Measurements from ENCODE around the gene ZMIZ1.

The ZMIZ1 gene

DNA sequence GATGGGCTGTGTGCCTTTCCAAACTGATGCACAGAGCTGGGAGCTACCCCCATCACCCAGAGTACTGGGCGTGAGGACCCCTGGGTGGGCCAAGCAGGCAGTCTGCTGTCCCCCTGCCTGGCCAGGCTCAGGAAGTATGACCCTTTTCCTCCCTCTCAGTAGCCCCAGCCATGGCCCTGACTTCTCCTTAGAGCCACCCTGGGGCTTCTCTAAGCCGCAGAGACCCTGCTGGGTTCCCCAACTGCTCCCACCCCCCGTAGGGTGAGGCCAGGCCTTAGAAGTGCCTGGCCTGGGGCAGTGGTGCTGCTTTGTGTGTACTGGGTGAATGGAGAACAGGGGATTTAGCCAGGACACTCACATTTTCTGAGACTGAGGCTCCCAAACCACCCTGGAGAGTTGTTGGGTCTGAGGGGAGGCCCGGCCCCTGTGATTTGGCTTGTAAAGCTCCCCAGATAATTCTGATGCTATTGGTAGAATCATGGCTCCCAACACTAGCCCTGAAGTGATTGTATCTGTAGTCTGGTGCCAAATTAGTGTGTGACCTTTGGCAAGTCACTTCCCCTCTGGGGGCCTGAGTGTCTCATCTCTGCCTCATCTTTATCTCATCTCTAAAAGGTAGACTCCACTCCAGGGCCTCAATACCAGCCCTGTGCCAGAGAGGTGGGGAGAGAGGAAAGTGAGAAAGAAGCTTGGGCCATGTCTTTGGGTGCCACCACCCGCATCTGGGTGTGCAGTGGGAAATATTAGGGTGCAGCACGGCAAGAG is 178.8 kb downstream of the ZMIZ1 start:
- DNase-seq (ENCODE audit: low read depth), result no peak

- DNase-seq (ENCODE audit: low read depth), result no peak
Observed at GRCh38 chr10:79248341-79249185, 179.8 kb downstream of the ZMIZ1 start.

DNA sequence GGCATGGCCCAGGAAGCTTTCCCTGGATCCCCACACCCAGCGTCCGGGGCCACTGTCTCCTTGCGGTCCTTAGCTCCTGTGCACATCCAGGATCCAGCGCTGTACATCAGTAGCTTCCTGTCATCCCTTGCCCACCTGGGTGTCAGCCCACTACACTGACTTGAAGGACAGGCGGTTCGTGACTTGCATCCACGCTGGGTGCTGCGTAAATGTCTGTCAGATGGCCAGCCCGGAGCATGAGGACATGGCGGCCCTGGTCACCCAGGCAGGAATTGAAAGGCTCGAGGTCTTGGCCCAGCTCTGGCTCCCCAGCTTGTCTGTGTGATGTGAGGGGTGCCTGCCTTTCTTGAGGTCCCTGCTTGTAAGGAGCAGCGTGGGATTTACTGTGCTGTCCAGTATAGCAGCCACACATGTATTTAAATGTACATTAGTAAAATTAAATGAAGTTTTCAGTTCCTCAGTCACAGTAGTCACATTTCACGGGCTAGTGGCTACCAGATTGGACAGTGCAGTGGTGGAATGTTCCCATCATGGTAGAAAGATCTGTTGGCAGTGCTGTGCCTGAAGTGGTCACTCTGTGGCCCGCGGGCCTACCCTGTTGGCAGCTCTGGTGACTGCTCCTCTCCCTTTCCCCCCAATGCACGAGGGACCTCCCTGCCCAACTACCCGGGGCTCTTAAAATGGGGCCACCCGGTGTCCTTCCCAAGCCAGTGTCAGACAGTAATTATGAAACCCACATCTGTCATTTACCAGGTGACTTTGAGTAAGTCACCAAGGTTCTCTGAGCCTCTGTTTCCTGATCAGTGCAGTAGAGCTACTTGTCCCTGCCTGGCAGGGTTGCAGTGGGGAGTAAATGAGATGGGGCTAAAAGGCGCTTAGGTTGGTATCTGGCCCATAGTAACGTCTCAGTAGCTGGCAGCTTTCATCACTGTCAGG is 180.7 kb downstream of the ZMIZ1 start:
- DNase-seq (ENCODE audit: low read depth), result no peak

DNA sequence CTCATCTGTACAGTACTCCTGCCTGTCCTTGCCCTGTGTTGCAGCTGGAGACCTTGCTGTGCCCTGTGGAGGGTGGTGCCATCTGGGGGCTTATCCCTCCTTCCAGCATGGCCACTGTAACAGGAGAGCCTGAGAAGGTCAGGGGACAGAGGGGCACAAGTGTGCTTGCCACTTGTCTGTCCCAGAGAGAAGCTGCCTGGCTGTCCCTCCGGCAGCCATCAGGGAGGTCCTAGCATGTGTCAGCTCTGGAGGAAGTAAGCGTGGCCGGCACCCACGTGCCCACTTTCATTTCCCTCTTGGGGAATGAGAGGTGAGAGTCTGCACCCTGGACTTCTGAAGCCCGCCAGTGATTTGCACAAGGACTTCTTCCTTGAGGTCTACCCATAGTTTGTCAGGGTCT is 181.5 kb downstream of the ZMIZ1 start:
- no peak for DNase-seq (ENCODE audit: low read depth)

DNA sequence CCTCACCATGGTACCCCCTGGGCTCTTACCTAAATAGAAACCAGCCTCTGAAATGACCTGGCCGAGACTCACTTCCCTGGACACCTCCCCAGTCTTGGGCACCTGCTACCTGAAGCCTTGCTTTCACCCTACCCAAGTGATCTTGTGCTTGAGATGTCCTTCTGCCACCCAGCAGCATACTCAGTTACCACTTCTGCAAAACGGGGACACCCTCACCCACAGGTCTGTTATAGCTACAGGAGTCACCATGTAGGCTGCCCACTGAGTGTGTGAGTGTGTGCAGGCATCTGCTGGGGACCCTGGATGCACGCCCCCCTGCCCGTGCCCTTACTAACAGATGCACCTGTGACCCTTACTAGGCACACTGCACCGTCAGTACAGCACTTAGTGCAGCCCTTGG is 183.7 kb downstream of the ZMIZ1 start:
- no peak for DNase-seq (ENCODE audit: low read depth)

DNA sequence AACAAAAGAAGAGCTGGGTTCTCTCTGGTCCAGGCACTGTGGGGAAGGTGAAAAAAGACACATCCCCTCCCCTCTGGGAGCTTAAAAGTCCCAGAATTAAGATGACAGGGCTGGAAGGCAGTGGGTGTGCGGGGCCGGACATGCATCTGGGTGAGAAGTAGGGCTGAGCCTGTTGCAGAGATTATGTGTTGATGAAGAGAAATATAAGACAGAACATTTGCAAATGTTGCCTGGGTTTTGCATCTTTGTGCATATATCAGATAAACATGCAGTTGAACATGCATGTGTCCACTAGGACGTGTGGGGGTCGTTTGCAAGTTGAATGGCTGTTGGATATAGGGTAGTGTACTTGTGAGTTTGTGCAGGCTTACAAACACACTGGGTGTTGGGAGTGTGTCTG is 184.2 kb downstream of the ZMIZ1 start:
- DNase-seq (ENCODE audit: low read depth), result no peak

GRCh38 chr10:79253704-79254103 is 184.9 kb downstream of the ZMIZ1 start:
- DNase-seq (ENCODE audit: low read depth), result no peak

GRCh38 chr10:79254333-79255006 is 185.7 kb downstream of the ZMIZ1 start:
- DNase-seq (ENCODE audit: low read depth), result no peak

DNA sequence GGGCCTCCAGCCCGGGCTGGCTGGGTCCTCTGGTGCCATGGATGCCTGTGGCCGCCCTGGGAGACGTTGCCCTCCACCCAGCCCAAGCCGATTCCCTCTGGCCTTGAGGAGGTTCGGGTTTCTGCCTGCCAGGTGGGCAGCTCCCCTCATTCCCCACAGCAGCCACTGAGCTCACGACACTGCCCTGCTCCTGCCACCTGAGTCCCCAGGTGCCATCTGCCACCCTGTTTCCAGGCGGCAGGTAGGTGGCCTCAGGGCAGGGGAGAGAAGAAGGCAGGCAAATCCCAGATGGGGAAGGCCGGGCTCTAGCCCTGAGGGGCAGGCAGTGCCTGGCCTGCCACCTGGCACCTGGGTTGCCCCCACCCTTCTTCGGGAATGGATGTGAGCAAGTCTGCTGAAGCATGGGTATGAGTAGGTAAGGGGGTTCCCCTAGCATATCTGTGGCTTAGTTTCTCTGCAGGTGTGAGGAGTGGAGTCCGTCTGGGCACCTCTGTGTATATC is 186.3 kb downstream of the ZMIZ1 start:
- DNase-seq (ENCODE audit: low read depth), result no peak

DNA sequence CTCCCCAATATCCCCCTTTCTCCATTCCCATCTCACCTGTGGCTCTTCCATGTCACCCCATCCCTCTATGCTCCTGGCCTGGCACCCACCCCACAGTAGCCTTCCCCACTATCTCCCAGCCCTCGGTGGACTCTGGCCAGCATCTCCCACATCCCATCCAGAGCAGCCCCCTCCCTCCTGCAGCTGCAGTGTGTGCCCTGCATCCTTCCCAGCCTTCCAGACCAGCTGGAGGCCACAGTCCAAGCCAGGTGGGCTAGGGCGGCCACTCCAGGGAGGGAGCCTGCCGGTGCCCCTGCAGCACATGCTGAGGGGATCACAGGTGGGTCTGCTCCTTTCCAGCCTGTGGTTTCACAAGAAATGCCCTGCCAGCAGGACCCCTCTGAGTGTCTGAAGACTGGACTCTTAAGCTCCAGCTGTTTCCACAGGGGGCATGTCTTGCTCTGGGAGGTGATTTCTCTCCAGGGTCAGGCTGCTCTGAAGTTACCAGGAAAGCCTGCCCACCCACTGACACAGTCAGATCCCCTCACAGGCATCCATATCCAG is 187.6 kb downstream of the ZMIZ1 start:
- DNase-seq (ENCODE audit: low read depth), result no peak

GRCh38 chr10:79258894-79259293 is 190.1 kb downstream of the ZMIZ1 start:
- DNase-seq (ENCODE audit: low read depth), result no peak

DNA sequence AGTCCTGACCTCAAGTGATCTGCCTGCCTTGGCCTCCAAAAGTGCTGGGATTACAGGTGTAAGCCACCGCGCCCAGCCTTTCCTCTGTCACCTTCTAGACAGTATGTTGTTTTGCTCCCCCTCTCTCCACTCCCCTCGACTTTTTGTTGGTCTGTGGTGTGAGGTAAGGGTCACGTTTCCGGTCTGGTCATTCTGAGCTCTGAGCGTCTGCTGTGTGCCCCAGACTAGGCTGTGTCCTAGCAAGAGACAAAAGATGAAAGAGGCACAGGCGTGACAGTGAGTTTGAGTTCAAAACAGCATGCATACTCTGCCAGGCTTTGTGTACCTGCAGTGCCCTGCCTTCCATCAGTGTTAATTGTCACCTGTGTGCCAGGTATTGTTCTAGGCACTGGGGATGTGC is 191.1 kb downstream of the ZMIZ1 start:
- DNase-seq (ENCODE audit: low read depth), result no peak

DNA sequence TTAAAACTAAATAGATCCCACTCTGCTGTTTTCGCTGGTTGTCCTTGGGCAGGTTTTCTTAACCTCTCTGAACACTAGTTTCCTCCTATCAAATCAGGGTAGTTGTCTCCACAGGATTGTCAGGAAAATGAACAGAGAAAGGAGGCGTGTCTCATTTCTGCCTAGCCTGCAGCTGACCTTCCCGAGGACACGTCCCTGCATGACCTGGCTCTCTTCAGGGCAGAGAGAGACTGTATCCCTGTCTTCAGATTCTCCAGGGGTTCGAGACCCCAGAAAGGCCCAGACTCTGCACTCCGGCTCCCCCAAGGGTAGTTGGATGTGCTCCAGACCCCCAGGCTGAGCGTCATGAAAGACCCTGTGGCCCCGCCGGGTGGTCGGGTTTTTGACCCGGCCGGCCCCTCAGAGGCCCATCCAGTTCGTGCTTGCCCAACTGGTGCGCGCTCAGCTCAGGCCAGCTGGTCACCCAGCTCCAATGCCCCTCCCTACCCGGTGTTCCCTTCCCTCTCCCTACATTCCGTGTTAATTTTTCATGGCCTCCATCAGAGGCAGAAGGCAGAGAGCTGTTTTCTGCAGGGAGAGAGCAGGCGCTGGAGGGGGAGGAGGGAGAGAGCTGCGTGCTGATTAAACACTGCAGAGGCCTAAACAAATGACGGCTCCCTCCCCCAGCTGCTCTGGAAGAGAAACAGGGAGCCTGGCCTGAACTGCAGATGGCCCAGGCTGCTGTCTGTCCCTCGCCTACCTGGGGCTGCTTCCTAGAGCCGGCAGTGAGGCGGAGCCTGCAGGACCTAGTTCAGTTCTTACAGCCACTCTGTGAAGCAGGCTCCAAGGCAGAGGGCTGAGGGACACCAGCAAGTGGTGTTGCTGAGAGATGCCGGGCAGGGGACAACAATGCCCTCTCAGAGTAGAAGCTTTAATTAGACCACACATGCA is 192.3 kb downstream of the ZMIZ1 start:
- no peak for DNase-seq (ENCODE audit: low read depth)

DNA sequence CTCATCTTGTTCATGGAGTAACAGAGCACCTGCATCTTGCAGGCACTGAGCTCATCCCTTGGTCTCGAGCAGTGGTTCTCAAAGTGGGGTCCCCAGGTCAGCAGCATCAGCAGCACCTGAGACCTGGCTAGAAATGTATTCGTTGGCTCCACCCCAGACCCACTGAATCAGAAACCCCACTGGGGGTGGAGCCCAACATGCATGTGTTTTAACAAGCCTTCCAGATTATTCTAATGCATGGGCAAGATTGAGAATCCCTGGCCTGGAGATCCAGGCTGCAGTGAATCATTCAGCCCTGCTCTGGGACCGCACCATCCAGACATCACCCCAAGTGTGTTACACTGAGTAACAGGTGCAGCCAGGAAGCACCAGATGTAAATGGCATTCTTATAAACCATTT is 193.4 kb downstream of the ZMIZ1 start:
- no peak for DNase-seq (ENCODE audit: low read depth)

DNA sequence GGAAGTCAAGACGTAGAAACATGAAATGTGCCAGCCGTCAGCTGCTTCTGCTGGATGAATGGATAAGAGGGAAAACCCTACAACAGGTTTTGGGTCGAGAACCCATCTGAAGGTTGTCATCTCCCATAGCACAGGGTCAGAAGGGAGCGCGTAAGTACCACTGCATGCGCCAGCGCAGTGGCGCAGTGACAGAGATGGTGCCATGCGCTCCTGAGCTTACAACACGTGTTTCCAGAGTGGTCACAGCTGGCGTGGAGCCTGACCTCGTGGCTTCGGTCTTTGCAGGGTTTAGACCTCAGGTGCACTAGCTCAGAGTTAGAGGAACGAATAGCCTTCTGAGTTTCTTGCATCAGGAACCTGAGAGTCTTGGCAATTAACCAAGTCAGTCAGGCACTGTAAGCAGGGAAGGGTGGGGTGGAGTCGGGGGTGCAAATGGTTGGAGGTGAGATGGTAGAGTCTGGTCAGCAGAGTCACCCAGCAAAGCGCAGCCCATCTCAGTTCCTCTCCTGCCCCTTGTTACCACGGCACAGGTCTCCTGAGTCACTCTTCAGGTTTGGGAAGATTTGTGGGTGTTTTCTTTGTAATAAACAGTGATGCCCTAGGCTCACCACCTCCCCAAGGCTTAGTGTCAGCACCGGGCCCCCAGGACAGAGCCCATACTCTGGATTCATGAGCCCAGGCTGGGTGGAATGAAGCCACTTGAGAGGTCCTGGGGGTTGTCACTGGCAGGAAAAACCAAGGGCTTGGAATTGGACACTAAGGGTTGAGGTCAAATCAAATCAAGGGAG is 194.4 kb downstream of the ZMIZ1 start:
- DNase-seq (ENCODE audit: low read depth), result no peak

DNA sequence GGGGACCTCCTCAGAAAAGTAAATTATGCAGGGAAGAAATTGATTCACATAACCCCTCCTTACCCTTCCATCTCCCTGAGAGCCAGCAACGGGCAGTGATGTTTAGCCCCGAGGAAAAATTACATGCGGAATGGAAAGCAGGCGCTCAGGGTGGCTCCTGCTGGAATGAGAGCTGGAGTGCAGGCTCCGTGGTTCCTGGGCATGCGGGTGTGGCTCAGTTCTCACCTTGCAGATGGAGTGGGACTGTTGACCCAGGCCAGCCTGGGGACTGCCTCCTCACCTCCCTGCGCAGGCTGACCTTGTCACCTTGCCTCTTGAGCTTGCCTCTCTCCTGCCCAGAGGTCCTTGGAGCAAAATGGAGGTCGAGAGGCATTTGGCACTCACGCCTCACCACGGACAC is 195.2 kb downstream of the ZMIZ1 start:
- DNase-seq (ENCODE audit: low read depth), result no peak

DNA sequence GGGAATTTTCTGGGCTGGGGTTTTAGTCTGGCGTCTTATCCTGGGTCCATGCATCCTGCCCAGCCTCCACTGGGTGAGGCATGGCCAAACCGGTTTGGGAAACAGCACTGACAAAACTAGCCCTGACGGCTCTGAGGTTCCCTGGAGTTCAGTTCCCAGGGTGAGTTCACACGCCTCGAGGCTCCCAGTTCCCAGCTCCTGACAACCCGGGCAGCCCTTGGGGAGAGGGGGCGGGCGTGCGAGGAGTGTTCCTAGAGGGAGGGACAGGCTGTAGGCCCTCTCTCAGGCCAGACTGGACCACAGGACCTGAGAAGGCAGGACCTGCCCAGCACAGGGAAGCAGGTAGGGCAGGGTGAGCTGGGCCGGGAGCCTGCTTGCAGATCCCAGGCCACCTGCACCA is 196.2 kb downstream of the ZMIZ1 start:
- DNase-seq (ENCODE audit: low read depth), result no peak

DNA sequence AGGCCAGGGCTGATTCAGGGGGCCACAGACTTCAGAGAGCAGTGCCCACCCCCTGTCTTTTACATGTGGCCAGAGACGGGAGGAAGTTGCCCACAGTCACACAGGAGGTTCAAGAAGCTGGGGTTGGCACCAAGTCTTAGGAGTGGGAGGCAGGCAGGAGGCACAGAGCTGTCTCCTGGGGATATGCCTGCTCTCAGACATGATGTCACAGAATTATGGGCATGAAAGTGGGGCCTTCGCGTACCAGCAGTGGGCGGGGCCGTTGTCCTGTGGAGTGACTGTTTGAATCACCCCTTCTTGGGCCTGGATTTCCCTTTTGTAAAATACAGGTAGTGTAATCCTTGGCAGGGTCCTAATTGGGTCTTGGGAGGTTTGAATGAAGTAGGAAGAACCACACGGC is 197.3 kb downstream of the ZMIZ1 start:
- DNase-seq (ENCODE audit: low read depth), result no peak
